ENCODE results near the gene CTNNA2. TPM values are rescaled to one million over a fixed set of nuclear protein-coding genes. Genes with fewer than 3 reads are reported as not detected.

CTNNA2 gene
- polyA plus RNA-seq, 2 of the 4 experiments (the other 2 are of a cell fraction) = 0.50 to 0.94 TPM

DNA sequence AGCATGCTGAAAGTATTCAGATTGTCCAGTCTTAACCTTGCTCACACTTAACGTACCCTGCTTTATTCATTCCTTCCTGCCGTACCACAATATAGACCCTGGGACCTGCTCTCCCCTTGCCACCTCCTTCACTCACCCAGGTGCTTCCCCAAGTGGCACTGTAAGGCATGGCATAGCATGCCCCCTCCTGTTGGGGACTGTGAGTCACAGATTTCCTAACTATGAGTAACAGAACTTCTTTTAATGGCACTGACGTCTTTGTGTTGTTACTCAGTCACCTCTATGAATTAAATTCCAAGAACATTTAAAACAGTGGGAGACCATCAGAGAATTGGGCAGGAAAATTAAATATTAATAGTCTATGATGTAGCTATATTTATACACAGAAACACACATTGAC lies 117.2 kb downstream of the CTNNA2 start:
- DNase-seq (ENCODE audit: low read depth in 1 of 2, low spot score in 1 of 2) (peak; percentile 2 to 77), ATAC-seq (peak; percentile 91 to 96), FAIRE-seq (peak; percentile 43)
- Histone ChIP-seq H3K27ac (peak overlapping the region; percentile 69 to 77), H3K4me1 (peaks cover 16% of the 10 kb centered on the region), H3K4me3 (no peak overlapping the region), H3K4me2 (peak overlapping the region; percentile 77), H3K9me3 (peaks cover 13% of the 10 kb centered on the region; the same call in 1 of the 3 replicates)
- 22% methylated on average over 3 of the region's 3 CpGs for WGBS (ENCODE audit: missing lambda C conversion rate)
- TF ChIP-seq TP53 (CRISPR knock-in tag; IDR thresholded peaks at IDR 0.05) (no peak), JUN (IDR thresholded peaks at IDR 0.05) (peak; percentile 55 to 58; a peak in 2 of 5 replicates), MYC (IDR thresholded peaks at IDR 0.05; ENCODE audit: borderline replicate concordance, low read length) (no peak), JUNB (IDR thresholded peaks at IDR 0.05) (peak; percentile 85), KDM5A (IDR thresholded peaks at IDR 0.05) (no peak), POLR2A (IDR thresholded peaks at IDR 0.05; ENCODE audit: low read length) (no peak), FOSL2 (IDR thresholded peaks at IDR 0.05) (peak; percentile 79), FOSL2 (CRISPR knock-in tag; IDR thresholded peaks at IDR 0.05) (peak; percentile 86), GATA3 (IDR thresholded peaks at IDR 0.05; ENCODE audit: borderline replicate concordance) (peak; percentile 46; the same call in 1 of the 2 replicates), HOXB13 (CRISPR knock-in tag; IDR thresholded peaks at IDR 0.05; ENCODE audit: low read depth) (no peak), FOSB (CRISPR knock-in tag; IDR thresholded peaks at IDR 0.05) (no peak), CEBPB (IDR thresholded peaks at IDR 0.05) (peak in 1 of 2 experiments; percentile 51; a peak in 1 of 4 replicates), POLR2AphosphoS2 (conservative IDR thresholded peaks at IDR 0.05; ENCODE audit: low read length) (no peak), EP300 (IDR thresholded peaks at IDR 0.05) (peak; percentile 37 to 63; a peak in 2 of 5 replicates), RAD21 (conservative IDR thresholded peaks at IDR 0.05 in 1 of 2, IDR thresholded peaks at IDR 0.05 in 1 of 2) (peak; percentile 25 to 56)
- TF ChIP-seq, protein P1, sequence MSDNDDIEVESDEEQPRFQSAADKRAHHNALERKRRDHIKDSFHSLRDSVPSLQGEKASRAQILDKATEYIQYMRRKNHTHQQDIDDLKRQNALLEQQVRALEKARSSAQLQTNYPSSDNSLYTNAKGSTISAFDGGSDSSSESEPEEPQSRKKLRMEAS (IDR thresholded peaks at IDR 0.05) = 0 out of 2 replicates have a peak, but pooled peaks have one; percentile 27
- ChIA-PET POLR2A (no interaction called here), CTCF (interaction anchor here (1.0 to 1.5 kb wide), 3 partner anchors 11 to 290 kb away, joined by 3 read pairs; no protein-coding TSS in a partner anchor)

DNA sequence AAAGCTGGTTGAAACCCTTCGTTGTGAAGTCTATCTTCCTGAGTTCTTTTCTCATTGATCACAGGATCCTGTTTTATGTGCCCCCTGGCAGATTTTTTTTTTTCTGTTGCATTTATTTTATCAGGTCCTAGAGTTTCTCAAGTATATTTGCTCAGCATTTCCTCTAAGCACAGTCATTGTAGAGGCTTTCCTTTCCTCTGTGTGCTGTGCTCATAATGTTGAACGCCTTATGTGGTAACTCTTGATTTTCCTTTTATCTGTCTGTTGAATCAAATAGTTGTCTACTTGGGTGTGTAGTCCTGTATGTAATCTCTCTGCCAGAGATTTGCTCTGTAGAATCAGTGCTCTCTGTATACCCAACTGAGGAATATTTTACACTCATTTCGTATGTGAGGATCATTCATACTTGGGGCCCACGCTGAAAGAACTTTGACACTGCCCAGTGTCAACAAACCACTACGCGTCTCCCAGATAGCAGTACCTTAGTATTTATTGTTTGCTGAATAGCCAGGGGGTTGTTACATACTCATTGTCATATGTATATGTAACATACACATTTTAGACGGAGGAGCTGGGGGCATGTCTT lies 118.2 kb downstream of the CTNNA2 start:
- peak overlapping the region; percentile 69 to 79 for H3K27ac ChIP-seq
- peaks cover 16% of the 10 kb centered on the region for H3K4me1 ChIP-seq
- H3K4me3 ChIP-seq = no peak overlapping the region; the same call in 2 of the 3 replicates
- peak; percentile 56; the same call in 1 of the 2 replicates for TF ChIP-seq JUNB (IDR thresholded peaks at IDR 0.05)
- TF ChIP-seq EP300 (IDR thresholded peaks at IDR 0.05) = peak in 1 of 2 experiments; percentile 18; a peak in 2 of 5 replicates
- TF ChIP-seq ZFP36 (IDR thresholded peaks at IDR 0.05; ENCODE audit: borderline replicate concordance, partially characterized antibody) = no peak
- no peak for TF ChIP-seq MAFK (IDR thresholded peaks at IDR 0.05; ENCODE audit: partially characterized antibody)
- peak; percentile 31; the same call in 1 of the 2 replicates for TF ChIP-seq GATA3 (IDR thresholded peaks at IDR 0.05; ENCODE audit: borderline replicate concordance)
- no peak for TF ChIP-seq FOSL2 (IDR thresholded peaks at IDR 0.05)
- 0 out of 2 replicates have a peak, but pooled peaks have one; percentile 4 for TF ChIP-seq FOSL2 (CRISPR knock-in tag; IDR thresholded peaks at IDR 0.05)
- TF ChIP-seq CHD2 (IDR thresholded peaks at IDR 0.05; ENCODE audit: low read length, partially characterized antibody) = no peak
- TF ChIP-seq CEBPB (IDR thresholded peaks at IDR 0.05) = 0 out of 4 replicates have a peak, but pooled peaks of 1 of the 2 experiments have one; percentile 33
- TF ChIP-seq RAD21 (conservative IDR thresholded peaks at IDR 0.05 in 1 of 2, IDR thresholded peaks at IDR 0.05 in 1 of 2) = no peak
- WGBS (ENCODE audit: missing lambda C conversion rate) = 4% methylated on average over 7 of the region's 7 CpGs
- ChIA-PET CTCF (interaction anchor here (1.5 kb wide), 1 partner anchor 291 kb away, joined by 3 read pairs; no protein-coding TSS in a partner anchor), POLR2A (no interaction called here)
- ATAC-seq (peak; percentile 75 to 79), FAIRE-seq (no peak), DNase-seq (ENCODE audit: low read depth in 1 of 2, low spot score in 1 of 2) (peak in 1 of 2 experiments; percentile 59)
- H3K4me2 ChIP-seq = peak overlapping the region; percentile 77
- peaks cover 13% of the 10 kb centered on the region; the same call in 1 of the 3 replicates for H3K9me3 ChIP-seq

DNA sequence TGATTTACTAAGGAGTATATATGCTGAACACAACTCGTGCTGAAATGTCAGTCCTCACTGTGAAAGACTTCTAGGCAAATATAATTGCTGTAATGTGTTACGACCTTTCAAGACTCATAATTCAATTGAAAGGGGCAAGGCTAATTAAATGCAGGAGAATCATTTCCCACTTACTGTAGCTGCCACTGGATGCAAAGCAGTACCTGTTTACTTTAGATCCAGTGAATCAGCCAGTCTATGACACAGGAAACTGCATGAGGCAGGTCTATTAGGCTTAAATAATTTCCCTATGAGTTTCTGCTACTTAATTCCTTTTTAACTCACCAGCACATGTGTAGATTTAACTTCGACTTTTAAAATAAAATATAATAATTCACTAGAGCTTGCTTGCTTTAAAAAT lies 125.6 kb downstream of the CTNNA2 start:
- Histone ChIP-seq H3K9me3 (peaks cover 13% of the 10 kb centered on the region; the same call in 1 of the 3 replicates), H3K4me2 (peak overlapping the region; percentile 13; the same call in 2 of the 3 replicates), H3K27ac (no peak overlapping the region), H3K4me3 (no peak overlapping the region), H3K4me1 (no peaks in the 10 kb centered on the region; the same call in 2 of the 3 replicates)
- ATAC-seq (no peak), FAIRE-seq (no peak), DNase-seq (ENCODE audit: low read depth in 1 of 2, low spot score in 1 of 2) (no peak)
- 7% methylated on average over 3 of the region's 3 CpGs for WGBS (ENCODE audit: missing lambda C conversion rate)
- CTCF ChIA-PET = interaction anchor here (0.6 to 1.0 kb wide), 2 partner anchors 32 to 248 kb away, joined by 3 read pairs; no protein-coding TSS in a partner anchor
- TF ChIP-seq ZSCAN20 (CRISPR knock-in tag; IDR thresholded peaks at IDR 0.05) (no peak), TFCP2L1 (CRISPR knock-in tag; IDR thresholded peaks at IDR 0.05) (no peak), SMC3 (IDR thresholded peaks at IDR 0.05) (no peak), FOXS1 (CRISPR knock-in tag; IDR thresholded peaks at IDR 0.05) (no peak), ZNF302 (CRISPR knock-in tag; IDR thresholded peaks at IDR 0.05) (no peak), EHF (CRISPR knock-in tag; IDR thresholded peaks at IDR 0.05) (no peak), MYC (IDR thresholded peaks at IDR 0.05; ENCODE audit: borderline replicate concordance, low read length) (no peak), ESRRA (IDR thresholded peaks at IDR 0.05; ENCODE audit: borderline replicate concordance, low read length) (no peak), EP300 (IDR thresholded peaks at IDR 0.05) (no peak), HDAC2 (IDR thresholded peaks at IDR 0.05) (no peak), RCOR1 (IDR thresholded peaks at IDR 0.05; ENCODE audit: low read depth, low read length) (no peak), JUN (IDR thresholded peaks at IDR 0.05) (no peak)
- TF ChIP-seq, protein P2, sequence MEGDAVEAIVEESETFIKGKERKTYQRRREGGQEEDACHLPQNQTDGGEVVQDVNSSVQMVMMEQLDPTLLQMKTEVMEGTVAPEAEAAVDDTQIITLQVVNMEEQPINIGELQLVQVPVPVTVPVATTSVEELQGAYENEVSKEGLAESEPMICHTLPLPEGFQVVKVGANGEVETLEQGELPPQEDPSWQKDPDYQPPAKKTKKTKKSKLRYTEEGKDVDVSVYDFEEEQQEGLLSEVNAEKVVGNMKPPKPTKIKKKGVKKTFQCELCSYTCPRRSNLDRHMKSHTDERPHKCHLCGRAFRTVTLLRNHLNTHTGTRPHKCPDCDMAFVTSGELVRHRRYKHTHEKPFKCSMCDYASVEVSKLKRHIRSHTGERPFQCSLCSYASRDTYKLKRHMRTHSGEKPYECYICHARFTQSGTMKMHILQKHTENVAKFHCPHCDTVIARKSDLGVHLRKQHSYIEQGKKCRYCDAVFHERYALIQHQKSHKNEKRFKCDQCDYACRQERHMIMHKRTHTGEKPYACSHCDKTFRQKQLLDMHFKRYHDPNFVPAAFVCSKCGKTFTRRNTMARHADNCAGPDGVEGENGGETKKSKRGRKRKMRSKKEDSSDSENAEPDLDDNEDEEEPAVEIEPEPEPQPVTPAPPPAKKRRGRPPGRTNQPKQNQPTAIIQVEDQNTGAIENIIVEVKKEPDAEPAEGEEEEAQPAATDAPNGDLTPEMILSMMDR (IDR thresholded peaks at IDR 0.05) = no peak
- TF ChIP-seq, protein P3, sequence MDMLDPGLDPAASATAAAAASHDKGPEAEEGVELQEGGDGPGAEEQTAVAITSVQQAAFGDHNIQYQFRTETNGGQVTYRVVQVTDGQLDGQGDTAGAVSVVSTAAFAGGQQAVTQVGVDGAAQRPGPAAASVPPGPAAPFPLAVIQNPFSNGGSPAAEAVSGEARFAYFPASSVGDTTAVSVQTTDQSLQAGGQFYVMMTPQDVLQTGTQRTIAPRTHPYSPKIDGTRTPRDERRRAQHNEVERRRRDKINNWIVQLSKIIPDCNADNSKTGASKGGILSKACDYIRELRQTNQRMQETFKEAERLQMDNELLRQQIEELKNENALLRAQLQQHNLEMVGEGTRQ (IDR thresholded peaks at IDR 0.05) = no peak
- TF ChIP-seq, protein P1 (IDR thresholded peaks at IDR 0.05) = no peak
- POLR2A ChIA-PET = no interaction called here

All from A549 (cell line).